ENCODE measurements around the gene CTSW.
A peak's percentile ranks its signal among the peaks of the same experiment; 100 is the strongest.

Gene CTSW

DNA sequence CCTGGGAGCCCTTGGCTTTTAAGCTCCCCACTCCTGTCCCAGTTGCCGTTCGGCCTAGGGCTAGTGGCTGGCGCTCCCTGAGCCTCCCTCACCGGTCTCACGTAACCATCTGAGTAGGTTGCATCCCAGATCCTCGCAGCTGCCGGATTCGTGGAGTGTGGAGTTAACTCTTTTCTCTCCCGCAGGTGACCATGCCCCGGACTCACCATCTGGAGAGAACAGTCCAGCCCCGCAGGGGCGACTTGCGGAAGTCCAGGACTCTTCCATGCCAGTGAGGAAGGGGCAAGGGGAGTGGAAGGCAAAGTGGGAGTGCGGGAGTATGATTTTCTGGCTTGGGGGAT lies 18.5 kb upstream of the CTSW start:
- Histone ChIP-seq H3K27ac (peak overlapping the region; percentile 100), H3K4me1 (peaks cover 9% of the 10 kb centered on the region), H3K9ac (peak overlapping the region; percentile 84), H2AFZ (peak overlapping the region; percentile 80), H3K9me3 (ENCODE audit: control insufficient read depth, low read length) (no peaks in the 10 kb centered on the region), H3K36me3 (ENCODE audit: control insufficient read depth, insufficient read depth, low read length) (no peaks in the 10 kb centered on the region), H3K79me2 (peaks cover 5% of the 10 kb centered on the region), H3K4me3 (ENCODE audit: low read depth, low read length) (peak overlapping the region; percentile 90), H3K4me2 (ENCODE audit: low read length) (peak overlapping the region; percentile 97), H3K27me3 (ENCODE audit: control insufficient read depth, insufficient read depth, low read length) (no peaks in the 10 kb centered on the region)
- TF ChIP-seq, protein P1, sequence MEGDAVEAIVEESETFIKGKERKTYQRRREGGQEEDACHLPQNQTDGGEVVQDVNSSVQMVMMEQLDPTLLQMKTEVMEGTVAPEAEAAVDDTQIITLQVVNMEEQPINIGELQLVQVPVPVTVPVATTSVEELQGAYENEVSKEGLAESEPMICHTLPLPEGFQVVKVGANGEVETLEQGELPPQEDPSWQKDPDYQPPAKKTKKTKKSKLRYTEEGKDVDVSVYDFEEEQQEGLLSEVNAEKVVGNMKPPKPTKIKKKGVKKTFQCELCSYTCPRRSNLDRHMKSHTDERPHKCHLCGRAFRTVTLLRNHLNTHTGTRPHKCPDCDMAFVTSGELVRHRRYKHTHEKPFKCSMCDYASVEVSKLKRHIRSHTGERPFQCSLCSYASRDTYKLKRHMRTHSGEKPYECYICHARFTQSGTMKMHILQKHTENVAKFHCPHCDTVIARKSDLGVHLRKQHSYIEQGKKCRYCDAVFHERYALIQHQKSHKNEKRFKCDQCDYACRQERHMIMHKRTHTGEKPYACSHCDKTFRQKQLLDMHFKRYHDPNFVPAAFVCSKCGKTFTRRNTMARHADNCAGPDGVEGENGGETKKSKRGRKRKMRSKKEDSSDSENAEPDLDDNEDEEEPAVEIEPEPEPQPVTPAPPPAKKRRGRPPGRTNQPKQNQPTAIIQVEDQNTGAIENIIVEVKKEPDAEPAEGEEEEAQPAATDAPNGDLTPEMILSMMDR (IDR thresholded peaks at IDR 0.05) = no peak

DNA sequence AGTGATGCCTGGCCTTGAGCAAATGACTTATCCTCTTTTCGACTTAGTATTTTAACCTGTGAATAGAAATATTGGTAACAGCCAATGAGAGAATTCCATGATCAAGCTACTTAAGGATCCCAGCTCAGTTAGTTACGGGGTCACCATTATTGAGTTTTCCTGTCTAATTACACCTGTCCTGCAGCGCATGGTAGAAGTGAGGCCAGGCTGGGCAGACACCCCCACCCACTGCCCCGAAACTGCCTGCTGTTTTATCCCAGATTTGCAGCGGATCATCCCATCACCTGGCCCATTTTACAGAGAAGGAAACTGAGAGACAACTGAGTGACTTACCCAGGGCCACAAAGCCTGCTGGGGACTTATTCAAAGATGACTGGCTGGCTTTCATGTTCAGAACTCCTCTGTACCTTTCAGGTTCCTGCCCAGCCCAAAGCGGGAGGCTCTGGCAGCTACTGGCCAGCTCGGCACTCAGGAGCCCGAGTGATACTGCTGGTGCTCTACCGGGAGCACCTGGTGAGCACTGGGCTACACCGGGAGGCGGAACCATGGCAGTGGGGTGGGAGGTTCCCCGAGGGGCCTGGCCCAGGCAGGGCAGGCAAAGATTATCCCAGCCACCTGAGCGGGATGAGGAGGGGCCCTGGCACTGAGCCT lies 18.0 kb upstream of the CTSW start:
- no peaks in the 10 kb centered on the region for H3K36me3 ChIP-seq (ENCODE audit: control insufficient read depth, insufficient read depth, low read length)
- H3K79me2 ChIP-seq = peaks cover 4% of the 10 kb centered on the region
- H3K4me2 ChIP-seq (ENCODE audit: low read length) = peak overlapping the region; percentile 97
- H3K9me3 ChIP-seq (ENCODE audit: control insufficient read depth, low read length) = no peaks in the 10 kb centered on the region
- no peak overlapping the region for H2AFZ ChIP-seq
- TF ChIP-seq, protein P1 (IDR thresholded peaks at IDR 0.05) = no peak
- H3K4me1 ChIP-seq = peaks cover 5% of the 10 kb centered on the region
- H3K27ac ChIP-seq = no peak overlapping the region
- no peaks in the 10 kb centered on the region for H3K27me3 ChIP-seq (ENCODE audit: control insufficient read depth, insufficient read depth, low read length)
- no peak overlapping the region for H3K9ac ChIP-seq
- peak overlapping the region; percentile 90 for H3K4me3 ChIP-seq (ENCODE audit: low read depth, low read length)

DNA sequence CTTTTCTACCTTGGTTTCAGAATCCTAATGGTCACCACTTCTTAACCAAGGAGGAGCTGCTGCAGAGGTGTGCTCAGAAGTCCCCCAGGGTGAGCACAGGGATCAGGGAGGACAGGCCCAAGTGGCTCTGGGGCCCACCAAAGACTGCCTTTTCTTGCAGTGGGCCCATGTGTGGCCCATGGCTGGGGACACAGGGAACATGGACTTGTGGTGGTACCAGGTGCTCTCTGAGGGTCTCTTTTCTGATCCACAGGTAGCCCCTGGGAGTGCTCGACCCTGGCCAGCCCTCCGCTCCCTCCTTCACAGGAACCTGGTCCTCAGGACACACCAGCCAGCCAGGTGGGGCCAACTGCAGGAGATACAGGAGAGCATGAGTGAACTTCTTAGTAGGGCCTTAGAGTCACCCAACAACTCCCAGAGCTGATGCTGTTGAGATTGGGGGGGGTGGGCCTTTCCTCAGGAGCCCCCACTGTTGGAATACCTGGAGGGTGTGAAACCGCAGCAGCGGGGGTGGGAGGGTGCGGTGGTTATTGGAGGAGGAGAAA lies 17.4 kb upstream of the CTSW start:
- Histone ChIP-seq H3K4me1 (peaks cover 5% of the 10 kb centered on the region), H3K4me3 (ENCODE audit: low read depth, low read length) (no peak overlapping the region), H3K79me2 (peaks cover 2% of the 10 kb centered on the region), H3K9me3 (ENCODE audit: control insufficient read depth, low read length) (no peaks in the 10 kb centered on the region), H3K4me2 (ENCODE audit: low read length) (no peak overlapping the region), H3K27me3 (ENCODE audit: control insufficient read depth, insufficient read depth, low read length) (no peaks in the 10 kb centered on the region), H2AFZ (no peak overlapping the region), H3K9ac (no peak overlapping the region), H3K27ac (no peak overlapping the region), H3K36me3 (ENCODE audit: control insufficient read depth, insufficient read depth, low read length) (no peaks in the 10 kb centered on the region)
- TF ChIP-seq, protein P1 (IDR thresholded peaks at IDR 0.05) = no peak

DNA sequence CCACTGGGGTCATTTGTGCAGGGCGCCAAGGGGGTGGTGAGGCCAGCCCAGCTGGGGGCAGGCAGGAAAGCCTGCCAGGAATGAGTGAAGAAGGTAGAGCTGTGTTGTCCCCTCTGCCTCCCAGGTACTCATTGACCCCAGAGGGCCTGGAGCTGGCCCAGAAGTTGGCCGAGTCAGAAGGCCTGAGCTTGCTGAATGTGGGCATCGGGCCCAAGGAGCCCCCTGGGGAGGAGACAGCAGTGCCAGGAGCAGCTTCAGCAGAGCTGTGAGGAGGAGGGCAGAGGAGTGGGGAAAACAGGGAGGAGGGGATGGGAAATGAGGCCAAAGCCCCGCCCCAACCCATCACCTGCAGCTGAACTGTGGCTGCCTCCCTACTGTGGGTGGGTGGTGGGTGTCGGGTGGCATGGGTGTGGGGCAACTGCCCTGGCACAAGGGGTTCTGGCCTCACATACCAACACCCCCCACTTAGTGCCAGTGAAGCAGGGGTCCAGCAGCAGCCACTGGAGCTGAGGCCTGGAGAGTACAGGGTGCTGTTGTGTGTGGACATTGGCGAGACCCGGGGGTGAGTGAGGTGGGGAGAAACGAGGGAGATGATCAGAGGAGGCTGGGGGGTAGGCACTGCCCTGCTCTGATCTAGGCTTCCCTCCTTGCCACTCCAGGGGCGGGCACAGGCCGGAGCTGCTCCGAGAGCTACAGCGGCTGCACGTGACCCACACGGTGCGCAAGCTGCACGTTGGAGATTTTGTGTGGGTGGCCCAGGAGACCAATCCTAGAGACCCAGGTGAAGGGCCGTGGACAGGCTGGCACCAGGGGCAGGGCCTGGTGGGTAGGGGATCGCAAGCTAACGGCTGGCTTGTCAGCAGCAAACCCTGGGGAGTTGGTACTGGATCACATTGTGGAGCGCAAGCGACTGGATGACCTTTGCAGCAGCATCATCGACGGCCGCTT lies 16.4 kb upstream of the CTSW start:
- Histone ChIP-seq H3K9me3 (ENCODE audit: control insufficient read depth, low read length) (no peaks in the 10 kb centered on the region), H3K36me3 (ENCODE audit: control insufficient read depth, insufficient read depth, low read length) (no peaks in the 10 kb centered on the region), H3K27me3 (ENCODE audit: control insufficient read depth, insufficient read depth, low read length) (no peaks in the 10 kb centered on the region), H3K9ac (no peak overlapping the region), H3K4me2 (ENCODE audit: low read length) (no peak overlapping the region), H2AFZ (no peak overlapping the region), H3K4me1 (peaks cover 5% of the 10 kb centered on the region), H3K4me3 (ENCODE audit: low read depth, low read length) (no peak overlapping the region), H3K27ac (no peak overlapping the region), H3K79me2 (peaks cover 2% of the 10 kb centered on the region)
- TF ChIP-seq, protein P1 (IDR thresholded peaks at IDR 0.05) = no peak
